Inflammatory macrophage treated with lipopolysaccharide for 4 hours (primary cell): ENCODE measurements around the gene CNDP2.
A peak's percentile ranks its signal among the peaks of the same experiment; 100 is the strongest.
"Not testable (repeated sequence)": the region's sequence is repeated elsewhere in the genome, so short reads cannot be mapped to it uniquely, and the experiment has no call there.

Experiments
- DNase-seq: peaks from one replicate; pipeline ENCODE4 v3.0.0-alpha.2; 2020

Gene CNDP2

DNA sequence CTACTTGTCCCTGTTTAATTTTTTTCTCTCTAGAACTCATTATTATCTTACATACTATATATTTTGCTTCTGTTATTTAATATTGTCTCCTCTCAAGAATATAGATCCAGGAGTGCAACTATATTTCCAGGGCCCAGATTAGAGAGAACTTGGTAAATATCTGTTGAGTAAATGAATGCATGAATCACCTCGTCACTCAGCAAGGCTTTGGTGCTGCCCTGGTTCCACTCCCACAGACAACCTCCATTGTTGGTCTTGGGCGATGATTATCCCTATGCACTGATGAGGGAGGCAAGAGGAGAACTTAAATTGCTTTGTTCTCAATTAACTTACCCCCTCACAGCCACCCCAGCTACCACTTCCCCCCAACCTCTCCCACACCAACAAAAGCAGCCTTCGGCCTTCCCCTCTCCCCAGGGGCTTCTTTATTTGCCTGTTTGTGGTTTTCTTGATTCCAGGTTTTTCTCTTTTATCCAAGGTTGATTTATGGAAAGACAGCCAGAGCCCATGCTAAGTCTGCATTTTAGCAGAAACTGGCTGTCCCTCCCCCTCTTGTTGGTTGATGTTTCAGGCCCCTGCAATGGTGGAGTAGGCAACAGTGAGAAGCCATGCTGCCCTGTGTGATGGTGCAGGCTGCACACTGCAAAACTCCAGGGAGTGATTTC, 22.1 kb upstream of the CNDP2 start:
- no peak for DNase-seq

- no peak for DNase-seq
These were observed 20.0 kb upstream of the CNDP2 start for GRCh38 chr18:74476140-74476539.

GRCh38 chr18:74477771-74478170, 18.4 kb upstream of the CNDP2 start:
- DNase-seq, result peak; percentile 51

GRCh38 chr18:74478316-74478715, 17.8 kb upstream of the CNDP2 start:
- DNase-seq, result no peak

DNA sequence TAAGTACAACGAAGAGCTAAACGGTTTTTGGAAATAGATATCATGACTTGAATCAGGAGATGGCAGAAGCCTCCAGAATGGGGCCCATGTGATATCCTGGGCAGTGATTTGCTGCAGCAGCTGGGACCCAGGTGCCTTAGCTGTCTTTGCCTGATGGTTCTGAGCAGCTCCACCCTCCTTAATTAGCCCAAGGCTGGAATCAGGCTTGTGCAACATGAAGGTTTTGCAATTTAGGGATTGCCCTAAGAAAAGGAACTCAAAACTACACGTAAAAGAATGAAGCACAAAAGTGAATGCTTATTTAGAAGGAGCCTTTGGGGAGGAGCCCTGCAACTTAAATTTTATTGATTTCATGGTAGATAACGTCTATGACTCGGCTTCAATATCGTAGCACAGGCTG, 17.3 kb upstream of the CNDP2 start:
- DNase-seq, result peak; percentile 79

- DNase-seq, result peak; percentile 77
These were observed 16.5 kb upstream of the CNDP2 start for GRCh38 chr18:74479486-74480148.

- DNase-seq, result no peak
These were observed 16.0 kb upstream of the CNDP2 start for GRCh38 chr18:74480149-74480651.

DNA sequence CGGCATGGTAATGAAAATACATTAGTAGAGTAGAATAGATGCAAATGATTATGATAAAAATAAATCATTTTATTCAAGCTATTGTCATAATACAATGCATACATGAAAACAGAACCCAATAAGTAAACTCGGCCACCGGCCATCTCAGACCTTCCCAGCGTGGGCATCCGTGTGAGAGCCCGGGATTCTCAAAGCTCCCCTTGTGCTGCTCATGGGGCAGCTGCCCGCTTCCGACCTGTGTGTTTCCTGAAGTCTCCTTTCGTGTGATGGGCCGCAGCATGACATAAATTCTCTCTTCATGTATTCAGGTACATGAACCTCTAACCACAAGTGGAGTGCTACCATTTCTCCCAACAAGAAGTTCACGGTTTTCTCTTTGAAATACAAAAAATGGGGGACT, 13.5 kb upstream of the CNDP2 start:
- no peak for DNase-seq

- DNase-seq, result no peak
These were observed 9.9 kb upstream of the CNDP2 start for GRCh38 chr18:74486119-74486849.

DNA sequence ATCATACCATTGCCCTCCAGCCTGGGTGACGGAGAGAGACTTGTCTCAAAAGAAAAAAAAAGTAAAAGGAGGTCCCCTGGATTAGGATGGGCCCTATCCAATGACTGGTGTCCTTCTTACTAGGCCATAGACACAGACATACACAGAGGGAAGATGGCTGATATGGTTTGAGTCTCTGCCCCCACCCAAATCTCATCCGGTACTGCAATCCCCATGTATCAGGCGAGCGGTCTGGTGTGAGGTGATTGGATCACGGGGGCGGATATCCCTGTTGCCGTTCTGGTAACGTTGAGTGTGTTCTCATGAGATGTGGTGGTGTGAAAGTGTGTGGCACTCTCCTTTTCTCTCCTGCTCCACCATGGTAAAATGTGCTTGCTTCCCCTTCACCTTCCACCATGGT, 7.8 kb upstream of the CNDP2 start:
- DNase-seq, result no peak

- no peak for DNase-seq
These were observed 7.3 kb upstream of the CNDP2 start for GRCh38 chr18:74488864-74489263.

DNA sequence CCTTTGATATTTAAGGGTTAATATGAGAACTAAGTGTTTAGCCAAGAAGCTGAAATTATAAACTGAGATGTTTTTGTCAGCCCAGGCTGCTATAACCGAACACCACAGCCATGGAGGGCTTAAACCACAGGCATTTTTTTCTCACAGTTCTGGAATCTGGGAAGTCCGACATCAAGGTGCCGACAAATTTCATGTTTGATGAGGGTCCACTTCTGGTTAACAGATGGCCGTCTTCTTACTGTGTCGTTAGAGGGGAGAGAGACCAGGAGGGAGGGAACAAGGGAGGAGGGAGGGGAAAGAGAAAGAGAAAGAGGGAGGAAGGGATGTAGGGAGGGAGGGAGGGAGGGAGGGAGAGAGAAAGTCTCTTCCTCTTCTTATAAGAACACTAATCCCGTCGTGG, 6.5 kb upstream of the CNDP2 start:
- no peak for DNase-seq

GRCh38 chr18:74492259-74492658, 3.9 kb upstream of the CNDP2 start:
- DNase-seq, result no peak

- DNase-seq, result peak; percentile 69
These were observed 2.5 kb upstream of the CNDP2 start for GRCh38 chr18:74493689-74494088.

DNA sequence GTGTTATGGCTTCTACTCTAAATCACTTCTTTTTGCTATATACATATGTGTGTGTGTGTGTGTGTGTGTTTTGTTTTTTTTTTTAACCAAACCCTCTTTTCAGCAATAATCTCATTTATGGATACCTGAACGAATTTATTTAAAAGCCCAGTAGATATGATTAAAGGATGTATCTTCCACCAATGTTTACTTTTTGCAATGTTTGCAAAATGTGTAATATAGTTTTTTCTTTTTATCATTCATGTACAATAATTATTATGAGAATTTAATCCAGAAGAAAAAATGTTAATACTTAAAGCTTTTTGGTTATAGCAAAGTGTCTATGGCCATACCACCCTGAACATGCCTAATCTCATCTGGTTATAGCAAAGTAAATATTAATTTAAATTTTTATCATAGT, 1.6 kb upstream of the CNDP2 start:
- no peak for DNase-seq

GRCh38 chr18:74496508-74497323, 553 bp downstream of the CNDP2 start:
- DNase-seq, result peak; percentile 64

GRCh38 chr18:74497324-74497676, 1.1 kb downstream of the CNDP2 start:
- no peak for DNase-seq

- DNase-seq, result peak; percentile 76
These were observed 1.6 kb downstream of the CNDP2 start for GRCh38 chr18:74497778-74498177.

DNA sequence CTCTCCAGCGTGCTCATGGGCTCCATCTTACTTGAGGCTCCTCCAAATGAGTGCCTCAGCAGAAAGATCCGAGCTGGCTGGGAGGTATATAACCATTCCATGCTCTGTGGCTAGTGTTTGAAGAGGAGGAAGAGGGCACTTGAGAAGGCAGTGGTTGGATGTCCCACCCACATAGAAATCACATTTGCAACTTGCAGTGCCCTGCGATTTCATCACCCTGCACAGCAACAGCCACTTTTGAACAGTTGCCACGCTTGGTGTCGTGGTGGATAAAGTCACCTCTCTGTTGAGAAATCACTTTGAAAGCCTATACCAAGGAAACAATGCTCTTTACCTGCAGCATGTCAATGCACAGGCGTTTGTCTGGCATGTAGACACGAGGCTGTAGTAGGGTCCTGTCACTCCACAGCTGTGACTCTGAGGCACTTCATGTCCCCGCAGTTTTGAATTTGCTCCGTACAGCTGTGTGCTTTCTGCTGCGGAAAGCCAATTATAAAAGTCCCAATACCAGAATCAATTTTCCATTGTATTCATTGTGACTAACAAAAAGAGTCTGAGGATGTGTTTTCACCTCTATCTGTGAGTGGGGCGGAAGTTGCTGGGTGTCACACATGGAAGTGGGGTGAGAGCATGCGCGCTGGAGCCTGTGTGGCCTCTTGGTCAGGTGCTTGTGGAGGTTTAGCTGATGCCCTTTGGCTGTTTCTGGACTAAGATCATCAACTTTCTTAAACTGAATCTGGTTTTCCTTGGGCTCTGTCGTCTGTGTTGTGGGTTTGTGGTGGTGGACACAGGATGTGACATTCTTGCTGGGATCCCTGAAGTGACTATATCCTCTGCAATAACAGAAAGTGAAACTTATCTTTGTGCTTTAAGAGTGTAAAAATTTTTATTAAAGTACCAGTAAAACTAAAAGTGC, 2.8 kb downstream of the CNDP2 start:
- peak; percentile 89 for DNase-seq

- DNase-seq, result peak; percentile 93
These were observed 3.5 kb downstream of the CNDP2 start for GRCh38 chr18:74499633-74500032.

DNA sequence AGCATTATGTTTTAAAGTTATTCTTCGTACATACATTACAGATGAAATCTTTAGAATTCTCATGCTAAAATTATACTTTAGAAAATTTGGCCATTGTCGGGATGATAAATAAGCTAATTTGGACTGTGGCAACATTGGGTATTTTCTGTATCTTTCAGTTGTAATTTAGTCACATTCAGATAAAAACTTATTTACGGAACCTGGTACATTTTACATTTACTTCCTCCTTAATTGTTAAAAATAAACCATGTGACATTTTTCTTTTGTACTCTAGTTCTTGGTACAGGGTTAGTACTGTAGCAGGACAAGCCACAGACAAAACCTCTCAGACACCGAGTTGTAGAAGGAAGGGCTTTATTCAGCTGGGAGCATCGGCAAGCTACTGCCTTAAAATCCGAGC, 4.2 kb downstream of the CNDP2 start:
- peak; percentile 74 for DNase-seq

GRCh38 chr18:74500774-74501173, 4.6 kb downstream of the CNDP2 start:
- not testable (repeated sequence) for DNase-seq
